GM18873 (cell line): ENCODE measurements around the gene TMEM252.
A peak's percentile ranks its signal among the peaks of the same experiment; 100 is the strongest.

Source experiments
- ATAC-seq: cut with Tn5 transposase; IDR thresholded peaks from one replicate; pipeline ENCODE4 v1.9.1; 2021; ENCODE audit warnings: mild to moderate bottlenecking, moderate library complexity, moderate number of reproducible peaks; ENCODE audit not compliant: unreplicated experiment, low FRiP score

Gene TMEM252, protein sequence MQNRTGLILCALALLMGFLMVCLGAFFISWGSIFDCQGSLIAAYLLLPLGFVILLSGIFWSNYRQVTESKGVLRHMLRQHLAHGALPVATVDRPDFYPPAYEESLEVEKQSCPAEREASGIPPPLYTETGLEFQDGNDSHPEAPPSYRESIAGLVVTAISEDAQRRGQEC

DNA sequence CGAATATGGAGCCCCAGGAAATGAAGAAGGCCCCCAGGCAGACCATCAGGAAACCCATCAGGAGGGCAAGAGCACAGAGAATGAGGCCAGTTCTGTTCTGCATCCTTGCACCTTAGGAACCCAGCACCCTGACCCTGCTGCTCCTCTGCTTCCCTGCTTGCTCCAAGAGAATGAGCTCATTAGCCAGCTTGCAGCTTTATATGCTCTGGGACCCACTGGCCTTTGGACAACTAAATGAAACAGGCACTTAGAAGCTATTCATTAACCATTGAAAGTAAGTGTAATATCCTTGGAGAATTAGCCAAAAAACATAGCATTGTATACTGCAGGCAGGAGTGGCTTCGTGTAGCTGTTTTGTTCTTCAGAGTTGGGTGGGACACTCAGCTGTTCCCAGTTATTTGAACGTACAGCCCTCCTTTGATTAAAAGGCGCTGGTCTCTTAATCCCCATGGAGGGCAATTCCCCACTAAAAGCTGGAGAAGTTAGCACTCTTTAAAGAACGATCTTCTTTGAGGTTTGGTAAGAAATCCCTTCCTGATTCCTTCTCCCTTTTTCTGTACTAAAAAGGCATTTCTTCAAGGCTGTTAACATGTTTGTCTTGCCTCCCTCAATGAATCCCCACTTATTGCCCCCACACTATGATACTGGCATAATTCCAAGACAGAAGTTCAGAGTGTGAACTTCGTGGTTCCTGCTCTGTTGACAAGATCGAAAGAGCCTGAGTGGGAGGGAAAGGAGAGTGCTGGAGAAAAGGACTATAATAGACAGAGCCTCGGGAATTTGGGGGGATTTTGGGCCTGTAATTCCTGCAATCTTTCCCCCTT, at the start of gene TMEM252:
TMEM252 (minus strand) TSS at position 172 of the 824 bp plus-strand sequence; CDS start at position 103, 69 bp downstream.
- ATAC-seq, result no peak

GRCh38 chr9:68585034-68585761, 44.5 kb upstream of the TMEM252 start:
- ATAC-seq, result no peak

DNA sequence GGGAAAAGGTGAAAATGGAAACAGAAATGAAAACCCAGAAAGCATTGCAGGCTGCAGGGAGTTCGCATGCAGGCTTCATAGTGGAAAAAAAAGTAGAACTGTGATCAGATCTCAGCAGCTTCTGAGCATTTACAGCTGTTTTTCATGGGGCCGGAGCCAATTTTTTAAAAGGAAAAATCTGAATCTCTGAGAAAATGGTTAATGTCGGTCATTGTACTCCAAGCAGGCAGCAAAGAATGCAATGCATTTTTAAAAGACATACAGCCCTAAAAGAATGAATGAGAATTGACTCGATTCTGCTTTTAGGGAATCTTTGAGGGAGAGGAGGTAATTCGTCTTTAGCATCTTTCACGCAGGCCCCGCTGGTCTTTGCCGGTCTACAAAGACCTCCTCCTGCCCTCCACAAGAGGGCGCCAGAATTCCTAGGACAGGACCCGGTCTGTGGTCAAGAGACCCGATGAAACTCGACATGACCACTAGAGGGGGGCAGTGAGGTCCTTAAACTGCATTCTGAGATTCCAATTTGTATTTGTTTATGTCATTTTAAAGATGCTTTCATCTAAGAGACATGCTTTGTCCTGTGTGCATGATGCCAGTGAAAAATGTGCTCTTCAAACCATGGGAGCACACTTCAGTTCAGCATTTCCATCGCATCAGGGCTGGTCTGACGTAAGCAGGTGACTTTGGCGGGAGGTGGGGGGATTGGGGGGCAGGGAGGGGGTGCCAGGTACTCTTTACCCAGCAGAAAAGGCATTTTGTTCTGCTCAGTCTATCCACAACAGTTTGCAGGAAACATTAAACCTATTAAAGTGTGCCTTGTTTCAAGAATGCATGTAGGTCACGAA, 43.7 kb upstream of the TMEM252 start:
- ATAC-seq, result peak; percentile 75

GRCh38 chr9:68581696-68582095, 41.0 kb upstream of the TMEM252 start:
- no peak for ATAC-seq

GRCh38 chr9:68577774-68578591, 37.3 kb upstream of the TMEM252 start:
- peak; percentile 75 for ATAC-seq

- no peak for ATAC-seq
These were observed 35.1 kb upstream of the TMEM252 start for GRCh38 chr9:68575817-68576216.

- no peak for ATAC-seq
These were observed 33.5 kb upstream of the TMEM252 start for GRCh38 chr9:68574150-68574549.

- ATAC-seq, result no peak
These were observed 26.9 kb upstream of the TMEM252 start for GRCh38 chr9:68567565-68567964.

DNA sequence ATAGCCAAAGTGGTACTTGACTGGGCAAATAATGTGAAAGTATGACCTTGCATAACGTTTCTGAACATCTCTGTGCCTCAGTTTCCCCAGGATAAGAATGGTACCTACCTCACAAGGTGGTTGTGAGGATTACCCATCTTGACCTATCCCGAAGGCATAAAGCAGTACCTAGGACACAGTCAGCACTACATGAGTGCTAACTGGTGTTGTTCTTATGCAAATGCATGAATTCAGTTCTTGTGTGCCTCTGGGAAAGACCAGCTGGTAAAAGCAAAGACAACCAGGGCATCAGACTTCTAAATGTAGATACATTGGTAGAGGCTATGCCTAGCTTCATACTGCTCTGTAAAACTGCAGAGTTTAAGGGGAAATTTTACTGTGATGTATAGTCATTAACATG, 21.8 kb upstream of the TMEM252 start:
- ATAC-seq, result no peak

DNA sequence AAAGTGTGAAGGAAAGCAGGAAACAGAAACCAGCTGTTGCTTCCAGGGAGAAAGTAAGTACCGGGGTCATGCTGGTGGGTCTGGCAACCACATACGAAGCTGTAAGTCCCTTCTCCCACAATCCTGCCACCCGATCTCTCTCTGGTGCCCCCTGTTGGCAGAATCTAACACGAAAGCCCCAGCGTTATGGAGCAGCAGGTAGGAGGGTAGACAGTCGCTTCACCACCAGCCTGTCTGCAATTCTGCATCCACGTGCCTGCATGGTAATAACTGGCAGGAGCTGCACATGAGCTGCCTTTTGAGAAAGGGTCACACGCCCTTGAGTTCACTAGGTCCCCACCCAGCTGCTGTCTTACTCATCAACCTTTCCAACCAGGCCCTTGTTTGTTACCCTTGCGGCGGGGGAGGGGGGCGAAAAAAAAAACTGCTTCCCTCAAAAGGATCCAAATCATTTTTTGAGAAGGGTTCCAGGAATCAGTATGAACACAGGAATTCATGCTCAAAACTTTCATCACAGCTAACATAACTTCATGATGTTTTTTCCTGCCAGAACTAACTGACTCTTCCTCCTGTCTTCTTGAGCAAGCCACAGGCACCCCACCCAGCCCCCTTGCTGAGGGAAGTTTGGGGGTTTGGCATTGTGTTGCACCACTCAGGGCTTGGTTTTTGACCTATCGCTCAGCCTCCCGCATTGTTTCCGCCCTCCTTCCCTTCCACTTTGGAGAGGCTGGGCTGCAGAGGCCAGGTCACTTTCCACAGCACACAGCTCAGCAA, 19.6 kb upstream of the TMEM252 start:
- ATAC-seq, result no peak

GRCh38 chr9:68558545-68558944, 17.9 kb upstream of the TMEM252 start:
- no peak for ATAC-seq

DNA sequence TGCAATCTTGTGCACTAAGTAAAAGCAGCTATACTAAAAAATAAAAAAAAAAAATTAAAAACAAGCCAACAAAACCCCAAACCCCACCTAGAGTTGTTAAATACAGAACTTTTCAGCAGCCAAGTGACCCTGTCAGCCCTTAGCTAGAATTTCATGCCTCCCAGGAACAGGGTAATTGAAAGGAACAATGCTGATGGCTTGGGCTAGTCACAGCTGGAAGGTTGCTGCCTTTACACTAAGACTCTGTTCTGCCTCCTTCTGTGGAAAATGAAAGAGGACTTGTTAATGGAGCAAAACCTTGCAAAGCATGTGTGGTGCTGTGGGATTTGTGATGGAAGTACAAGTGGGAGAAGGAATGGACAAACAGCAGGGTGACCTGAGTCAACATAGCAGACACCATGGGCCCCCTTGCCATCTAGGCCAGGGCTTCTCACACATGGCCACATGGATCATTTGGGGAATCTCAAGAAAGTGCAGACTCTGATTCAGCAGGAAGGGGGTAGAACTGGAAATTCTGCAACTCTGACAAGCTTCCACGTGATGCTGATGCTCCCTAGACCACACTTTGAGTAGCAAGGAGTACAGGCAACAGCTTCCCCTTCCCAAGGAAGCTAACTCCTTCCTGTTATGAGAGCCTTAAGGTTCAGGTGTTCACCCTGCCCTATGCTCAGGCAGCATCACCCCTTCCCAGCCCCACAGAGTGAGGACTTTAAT, 14.9 kb upstream of the TMEM252 start:
- ATAC-seq, result no peak

GRCh38 chr9:68552700-68553476, 12.2 kb upstream of the TMEM252 start:
- no peak for ATAC-seq

- no peak for ATAC-seq
These were observed 10.5 kb upstream of the TMEM252 start for GRCh38 chr9:68551191-68551590.

GRCh38 chr9:68548241-68548640, 7.6 kb upstream of the TMEM252 start:
- no peak for ATAC-seq

DNA sequence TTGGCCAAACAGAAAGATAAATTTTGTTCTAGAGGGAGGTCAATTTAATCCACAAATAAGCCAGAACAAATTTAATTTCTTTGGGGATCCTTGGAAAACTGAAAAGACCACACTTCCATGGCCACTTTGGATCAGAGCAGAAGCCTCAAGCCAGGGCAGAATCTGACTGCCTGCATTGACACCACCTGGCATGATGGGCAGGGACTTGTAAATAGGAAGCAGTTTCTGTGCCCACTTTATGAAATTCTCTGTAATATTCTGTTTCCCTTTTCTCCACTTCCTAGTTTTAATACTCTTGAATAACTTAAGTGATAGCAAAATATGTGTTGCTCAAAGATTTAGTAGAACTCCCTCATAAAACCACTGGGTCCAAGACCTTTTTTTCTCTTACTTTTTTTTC, 6.7 kb upstream of the TMEM252 start:
- no peak for ATAC-seq

GRCh38 chr9:68546596-68547390, 6.1 kb upstream of the TMEM252 start:
- ATAC-seq, result peak; percentile 80
